GM12801 (cell line): ENCODE data around the gene POLD2.

Source experiments
- TF ChIP-seq, protein P1 (sequence below): IDR thresholded peaks from one replicate; pipeline ENCODE4 v1.5.1; 2011; ENCODE audit warnings: control low read depth; ENCODE audit not compliant: insufficient read length; ENCODE audit errors: extremely low read depth

The POLD2 gene

GRCh38 chr7:44067064-44067951, 56.0 kb downstream of the POLD2 start:
- TF ChIP-seq, protein P1, sequence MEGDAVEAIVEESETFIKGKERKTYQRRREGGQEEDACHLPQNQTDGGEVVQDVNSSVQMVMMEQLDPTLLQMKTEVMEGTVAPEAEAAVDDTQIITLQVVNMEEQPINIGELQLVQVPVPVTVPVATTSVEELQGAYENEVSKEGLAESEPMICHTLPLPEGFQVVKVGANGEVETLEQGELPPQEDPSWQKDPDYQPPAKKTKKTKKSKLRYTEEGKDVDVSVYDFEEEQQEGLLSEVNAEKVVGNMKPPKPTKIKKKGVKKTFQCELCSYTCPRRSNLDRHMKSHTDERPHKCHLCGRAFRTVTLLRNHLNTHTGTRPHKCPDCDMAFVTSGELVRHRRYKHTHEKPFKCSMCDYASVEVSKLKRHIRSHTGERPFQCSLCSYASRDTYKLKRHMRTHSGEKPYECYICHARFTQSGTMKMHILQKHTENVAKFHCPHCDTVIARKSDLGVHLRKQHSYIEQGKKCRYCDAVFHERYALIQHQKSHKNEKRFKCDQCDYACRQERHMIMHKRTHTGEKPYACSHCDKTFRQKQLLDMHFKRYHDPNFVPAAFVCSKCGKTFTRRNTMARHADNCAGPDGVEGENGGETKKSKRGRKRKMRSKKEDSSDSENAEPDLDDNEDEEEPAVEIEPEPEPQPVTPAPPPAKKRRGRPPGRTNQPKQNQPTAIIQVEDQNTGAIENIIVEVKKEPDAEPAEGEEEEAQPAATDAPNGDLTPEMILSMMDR: no peak

DNA sequence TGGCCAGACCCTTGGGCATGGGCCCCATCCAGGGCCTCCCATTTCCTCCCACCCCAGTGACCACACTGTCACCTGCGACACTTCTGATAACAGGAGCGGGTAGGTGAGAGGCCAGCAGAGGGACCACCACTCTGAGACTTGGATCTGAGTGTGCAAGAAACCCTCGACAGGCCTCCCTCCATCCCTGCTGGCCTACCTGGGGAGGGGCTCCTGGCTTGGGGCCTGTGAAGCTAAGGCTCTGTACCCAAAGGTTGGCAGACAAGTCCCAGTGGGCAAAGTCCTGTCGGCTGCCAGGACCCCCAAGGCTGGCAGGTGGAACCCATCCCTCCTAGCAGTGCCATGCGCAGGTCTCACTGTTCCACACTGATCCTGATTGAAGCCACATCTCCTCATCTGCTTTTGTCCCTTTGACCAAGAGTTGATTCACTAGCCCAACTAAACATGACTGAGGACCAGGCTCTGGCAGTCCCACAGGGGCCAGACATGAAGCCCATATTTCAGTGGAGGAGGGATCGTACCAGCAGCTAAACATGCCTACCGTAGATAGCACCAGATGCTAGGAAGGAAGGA, 56.8 kb downstream of the POLD2 start:
- TF ChIP-seq, protein P1: no peak

DNA sequence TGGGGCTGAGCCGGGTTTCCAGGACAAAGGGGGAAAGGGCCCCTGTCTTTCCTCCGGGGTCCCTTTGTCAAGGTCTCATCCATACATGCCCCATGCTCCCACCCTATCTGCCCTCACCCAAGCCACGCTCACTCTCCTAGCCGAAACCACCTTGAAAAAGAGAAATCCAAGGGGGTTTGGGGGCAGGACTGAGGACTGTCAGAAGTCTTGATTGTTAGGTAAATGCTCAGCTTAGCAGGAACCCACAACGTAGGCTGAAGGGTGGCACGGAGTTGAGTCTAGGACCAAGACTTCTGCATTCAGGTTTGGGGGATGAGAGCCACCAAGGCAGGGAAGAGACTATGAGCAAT, 57.3 kb downstream of the POLD2 start:
- TF ChIP-seq, protein P1: no peak

- TF ChIP-seq, protein P1: no peak
Observed at GRCh38 chr7:44065431-44066110, 57.8 kb downstream of the POLD2 start, which contains the start of gene PGAM2. PGAM2 (minus strand) TSS chr7:44065567; CDS start chr7:44065529, 38 bp downstream.

- TF ChIP-seq, protein P1: no peak
Observed at GRCh38 chr7:44064791-44065430, 58.4 kb downstream of the POLD2 start.
